HG03575 (cell line): Measurements from ENCODE around the gene LDB3.

Source experiments
- ATAC-seq: cut with Tn5 transposase; IDR thresholded peaks from one replicate; pipeline ENCODE4 v1.9.1; 2021; ENCODE audit not compliant: unreplicated experiment, insufficient number of reproducible peaks, low FRiP score; ENCODE audit errors: extremely low read depth

Gene LDB3

DNA sequence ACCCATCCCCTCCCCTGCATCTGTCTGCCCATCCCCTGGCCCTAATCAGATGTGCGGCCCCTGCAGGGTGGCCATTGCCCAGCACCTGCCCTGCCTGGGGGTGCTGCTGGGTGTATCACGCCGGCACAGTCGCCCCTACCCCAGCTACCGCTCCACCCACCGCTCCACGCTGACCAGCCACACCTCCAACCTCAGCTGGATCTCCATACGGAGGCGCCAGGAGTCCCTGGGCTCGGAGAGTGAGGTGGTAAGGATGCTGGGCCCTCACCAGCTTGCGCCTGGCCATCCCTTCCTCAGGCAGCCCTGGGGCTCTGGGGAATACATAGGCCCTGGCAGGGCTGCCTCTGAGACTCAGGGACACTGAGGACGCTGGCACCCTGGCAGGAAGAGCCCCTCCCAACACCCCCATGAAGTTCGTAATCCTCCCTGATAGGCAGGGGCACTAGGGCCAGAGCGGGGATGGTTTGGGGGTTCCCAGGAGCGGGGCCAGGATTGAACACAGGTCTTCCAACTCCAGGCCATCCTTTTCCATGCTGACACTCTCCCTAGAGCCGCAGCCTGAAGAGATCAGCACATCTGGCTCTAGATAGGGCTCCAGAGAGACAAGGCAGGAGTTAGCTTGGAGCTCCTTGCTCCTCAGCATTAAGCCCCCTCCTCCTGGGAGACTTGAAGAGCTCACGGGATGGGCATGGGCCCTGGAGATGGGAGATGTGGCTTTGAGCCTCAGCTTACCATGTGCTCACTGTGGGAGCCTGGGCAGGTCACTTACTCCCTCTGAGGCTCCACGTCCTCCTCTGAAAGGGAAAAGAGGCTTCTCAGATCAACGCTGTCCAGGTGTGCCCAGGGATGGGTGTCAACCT, 5.9 kb upstream of the LDB3 start:
- no peak for ATAC-seq

DNA sequence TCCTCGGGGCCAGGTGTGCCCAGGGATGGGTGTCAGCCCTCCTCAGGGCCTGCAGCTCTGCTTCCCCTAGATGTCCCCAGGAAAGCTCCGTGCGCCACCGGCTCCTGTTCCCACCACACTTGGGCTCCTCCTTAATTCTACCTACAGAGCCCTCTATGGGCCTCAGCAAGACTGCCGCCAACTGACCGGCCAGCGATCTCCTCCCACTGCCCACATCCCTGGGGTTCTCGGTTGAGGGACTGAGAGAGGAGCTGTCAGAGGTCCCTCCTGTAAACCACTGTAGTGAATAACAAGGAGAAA, 5.3 kb upstream of the LDB3 start:
- ATAC-seq = no peak

DNA sequence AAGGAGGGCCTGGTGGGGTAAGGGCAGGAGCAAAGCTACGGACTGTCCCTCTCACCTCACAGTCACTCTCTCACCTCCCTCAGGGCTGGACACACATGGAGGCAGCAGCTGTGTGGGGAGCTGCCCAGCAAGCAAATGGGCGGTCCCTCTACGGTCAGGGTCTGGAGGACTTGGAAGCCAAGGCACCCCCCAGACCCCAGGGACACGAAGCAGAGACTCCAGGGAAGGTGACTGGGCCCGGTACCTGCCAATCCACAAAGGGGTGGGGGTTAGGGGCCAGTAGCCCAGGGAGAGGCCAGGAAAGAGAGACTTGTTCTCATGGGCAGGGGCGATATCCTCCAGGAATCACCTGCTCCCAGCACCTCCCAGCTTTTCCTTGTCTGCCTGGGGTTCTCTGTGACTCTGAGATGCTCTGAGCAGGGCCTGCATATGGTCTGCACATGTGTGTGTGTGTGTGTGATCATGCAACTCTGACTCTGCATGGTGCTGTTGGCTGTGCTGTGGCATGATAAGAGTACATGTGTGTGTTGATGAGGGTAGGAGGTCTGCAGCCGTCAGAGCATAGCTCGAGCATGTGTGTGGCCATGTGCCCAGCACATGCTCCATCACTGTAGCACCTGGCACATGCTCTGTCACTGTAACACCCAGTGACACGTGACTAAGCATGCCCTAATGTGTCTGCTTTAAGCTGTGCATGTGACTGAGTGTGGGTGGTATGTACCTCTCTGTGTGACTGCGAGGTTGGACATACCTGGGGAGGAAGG, 4.6 kb upstream of the LDB3 start:
- no peak for ATAC-seq

DNA sequence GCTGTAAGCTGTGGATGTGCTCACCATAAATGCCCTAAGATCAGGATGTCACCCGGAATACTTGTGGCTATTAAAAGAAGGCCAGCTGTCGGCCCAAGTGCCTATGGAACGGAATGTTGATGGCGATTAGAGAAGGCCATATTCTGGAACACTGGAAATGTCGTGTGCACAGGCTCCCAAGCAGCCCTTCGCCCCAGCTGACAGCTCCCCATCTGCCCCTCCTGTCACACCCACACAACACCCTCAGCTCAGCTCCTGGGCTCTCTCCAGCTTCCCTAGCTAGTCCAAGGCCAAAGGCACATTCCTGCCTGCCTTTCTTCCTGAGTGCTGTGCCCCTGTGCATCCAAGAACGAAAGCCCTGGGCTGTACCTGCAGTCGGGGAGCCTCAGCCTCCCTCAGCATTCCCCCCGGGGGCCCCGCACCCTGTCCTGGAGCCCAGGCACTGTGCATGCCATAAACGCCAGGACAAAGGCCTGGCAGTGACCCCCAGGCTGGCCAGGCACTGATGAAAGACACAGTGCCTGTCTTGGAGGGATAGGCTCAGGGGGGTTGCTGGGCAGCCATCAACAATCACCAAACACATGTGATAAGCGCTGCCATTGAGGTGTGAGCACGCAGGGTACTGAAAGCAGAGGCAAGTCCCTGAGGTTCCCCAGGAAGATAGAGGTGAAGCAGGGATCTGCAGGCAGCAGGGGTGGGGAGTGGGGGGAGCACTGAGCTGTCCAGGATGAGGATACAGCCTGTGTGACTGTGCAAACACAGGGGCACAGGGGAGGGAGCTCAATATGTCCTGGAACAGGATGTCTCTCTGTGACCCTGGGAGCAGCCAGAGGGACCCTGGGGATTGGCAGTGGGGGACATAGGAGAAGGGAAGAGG, 3.7 kb upstream of the LDB3 start:
- no peak for ATAC-seq

DNA sequence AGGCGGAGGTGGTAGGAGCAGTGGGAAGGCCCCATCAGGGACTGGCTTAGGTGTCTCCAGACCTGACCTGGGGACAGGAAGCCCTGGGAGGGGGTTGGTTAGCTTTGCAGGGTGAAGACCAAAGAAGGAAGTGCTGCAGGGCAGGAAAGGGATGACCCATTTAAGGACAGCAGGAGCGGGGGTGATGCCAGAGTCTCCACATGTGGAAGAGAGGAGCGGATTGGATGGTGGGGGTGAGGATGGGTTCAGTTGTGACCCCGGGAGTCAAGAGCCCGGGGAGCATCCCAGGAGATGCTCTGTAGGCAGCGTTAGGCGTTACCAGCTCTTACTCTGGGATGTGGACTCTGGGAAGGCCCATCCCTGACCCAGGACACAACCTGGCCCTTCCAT, 3.1 kb upstream of the LDB3 start:
- no peak for ATAC-seq

DNA sequence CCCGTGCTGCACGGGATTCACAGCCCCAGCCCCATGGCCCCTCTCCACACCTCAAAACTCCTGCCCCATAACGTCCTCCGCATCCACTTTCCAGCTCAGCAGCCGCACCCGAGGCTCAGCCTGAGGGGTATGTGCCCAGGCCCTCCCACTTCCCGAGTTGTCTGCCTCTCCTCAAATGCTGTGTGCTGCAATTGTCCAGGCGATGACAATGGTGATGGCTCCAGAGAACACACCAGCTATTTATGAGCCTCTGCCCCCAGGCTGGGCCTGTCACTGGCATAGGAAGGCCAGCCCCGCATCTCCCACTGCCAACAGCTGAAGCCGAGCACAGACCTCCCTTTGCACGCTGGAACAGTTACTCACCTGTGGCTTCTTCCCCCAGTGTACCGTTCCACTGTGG, 2.4 kb upstream of the LDB3 start:
- ATAC-seq = no peak

DNA sequence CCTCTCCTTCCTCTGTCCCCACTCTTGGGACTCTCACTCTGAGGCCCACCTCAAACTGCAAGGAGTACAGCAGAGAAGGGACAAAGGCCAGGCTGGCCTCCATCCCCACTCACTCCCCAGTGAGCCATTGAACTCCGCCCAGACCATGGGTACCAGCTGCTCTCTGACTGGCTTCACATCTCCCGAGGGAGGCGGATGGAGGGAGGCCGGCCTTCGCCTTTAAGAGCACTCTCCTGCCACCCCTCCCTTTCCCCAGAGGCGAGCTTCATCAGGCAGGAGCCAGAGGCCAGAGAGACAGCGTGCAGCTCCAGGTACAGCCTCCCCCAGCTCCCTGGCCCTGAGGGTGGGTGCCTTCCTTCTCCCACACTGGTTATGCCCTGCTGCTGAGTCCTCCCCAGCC, 1.8 kb upstream of the LDB3 start:
- no peak for ATAC-seq

DNA sequence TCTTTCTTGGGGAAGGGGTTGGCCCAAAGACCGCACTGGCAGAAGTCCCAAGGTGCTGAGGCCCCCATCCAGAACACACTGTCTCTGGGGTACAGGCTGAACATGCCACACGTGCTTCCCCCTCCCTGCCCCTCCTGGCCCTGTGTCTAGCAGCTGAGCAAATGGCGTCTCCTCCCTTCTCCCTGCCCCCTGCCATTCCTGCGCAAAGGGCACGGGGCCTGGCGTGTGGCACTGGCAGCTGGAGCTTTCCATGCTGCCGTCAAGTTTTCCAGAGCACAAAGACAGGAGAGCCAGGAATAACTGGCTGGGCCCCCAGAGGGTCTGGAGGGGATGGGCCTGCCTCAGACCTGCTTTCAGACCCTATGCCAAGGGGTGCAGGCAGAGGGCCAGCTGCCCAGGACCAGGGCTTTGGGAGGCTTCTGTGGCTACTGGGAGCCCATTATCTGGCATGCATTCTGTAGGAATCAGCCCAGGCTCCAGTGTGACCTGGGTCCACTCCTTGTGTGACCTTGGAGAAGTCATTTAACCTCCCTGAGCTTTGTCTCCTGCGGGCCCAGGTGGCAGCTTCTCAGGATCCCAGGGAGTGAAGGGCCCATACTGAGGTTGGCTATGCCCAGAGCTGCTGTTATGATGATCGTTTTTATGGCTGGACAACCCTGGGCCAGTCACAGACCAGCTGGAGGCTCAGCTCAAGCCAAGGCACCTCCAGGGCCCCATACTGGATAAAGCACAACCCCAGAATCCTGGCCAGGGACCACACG, 710 bp upstream of the LDB3 start:
- ATAC-seq = no peak

DNA sequence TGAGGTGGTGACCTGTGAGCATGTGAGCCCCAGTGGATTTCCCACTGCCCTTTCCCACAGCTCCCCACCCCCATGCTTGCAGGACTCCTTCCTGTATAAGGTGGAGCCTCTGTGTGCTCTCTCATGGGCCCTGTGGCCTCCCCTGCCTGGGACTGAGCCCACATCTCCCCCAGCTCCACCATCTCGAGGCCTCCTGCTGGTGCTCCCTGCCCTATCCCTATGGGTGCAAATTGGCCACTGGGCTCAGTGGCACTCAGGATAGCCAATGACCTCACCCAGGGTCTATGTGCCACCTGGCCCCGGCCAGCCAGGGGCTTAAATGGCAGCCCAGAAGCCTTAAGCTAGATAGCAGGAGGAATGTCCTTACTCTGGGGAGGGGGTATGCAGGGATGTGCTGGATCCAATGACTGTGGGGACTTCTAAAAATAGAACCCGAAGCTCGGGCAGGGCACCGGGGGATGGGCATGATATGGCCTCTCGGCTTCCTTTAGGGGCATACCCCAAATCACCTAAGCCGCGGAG, 2.0 kb downstream of the LDB3 start:
- no peak for ATAC-seq

DNA sequence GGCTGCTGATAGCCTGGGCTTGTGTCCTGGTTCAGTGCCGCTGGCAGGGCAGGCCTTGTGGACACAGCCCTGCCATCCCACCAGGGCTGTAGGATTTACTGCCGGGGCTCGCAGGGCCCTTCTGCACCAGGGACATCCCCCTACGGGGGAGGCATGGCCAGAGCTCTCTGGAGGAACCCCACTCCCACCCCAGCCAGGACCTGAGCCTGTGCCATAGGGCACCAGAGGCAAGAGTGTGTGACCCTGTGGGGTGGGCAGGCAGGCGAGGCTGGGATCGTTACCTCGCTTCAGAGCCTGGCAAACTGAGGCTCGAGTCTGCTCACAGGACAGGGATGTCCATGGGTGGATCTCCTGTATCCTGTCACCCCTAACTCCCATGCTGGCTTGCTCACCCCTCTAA, 2.6 kb downstream of the LDB3 start:
- ATAC-seq = no peak

DNA sequence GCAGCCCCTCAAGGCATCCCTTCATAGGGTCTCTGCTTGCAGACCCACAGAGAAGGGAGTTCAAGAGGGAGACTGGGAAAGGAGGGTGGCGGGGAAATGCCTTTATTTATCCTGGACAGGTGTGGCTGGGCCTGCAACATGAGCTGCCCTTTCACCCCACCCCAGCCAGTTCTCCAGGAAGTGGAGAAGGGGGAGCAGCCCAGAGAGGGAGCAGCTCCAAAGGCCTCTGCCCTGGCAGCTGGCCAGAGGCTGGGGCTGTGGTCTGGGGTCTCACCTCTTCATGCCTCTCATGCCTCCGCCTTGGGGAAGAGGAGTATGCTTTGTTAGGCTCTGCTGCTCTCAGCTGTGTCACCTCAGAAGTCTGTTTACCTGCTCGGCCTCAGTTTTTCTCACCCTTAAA, 3.1 kb downstream of the LDB3 start:
- no peak for ATAC-seq

DNA sequence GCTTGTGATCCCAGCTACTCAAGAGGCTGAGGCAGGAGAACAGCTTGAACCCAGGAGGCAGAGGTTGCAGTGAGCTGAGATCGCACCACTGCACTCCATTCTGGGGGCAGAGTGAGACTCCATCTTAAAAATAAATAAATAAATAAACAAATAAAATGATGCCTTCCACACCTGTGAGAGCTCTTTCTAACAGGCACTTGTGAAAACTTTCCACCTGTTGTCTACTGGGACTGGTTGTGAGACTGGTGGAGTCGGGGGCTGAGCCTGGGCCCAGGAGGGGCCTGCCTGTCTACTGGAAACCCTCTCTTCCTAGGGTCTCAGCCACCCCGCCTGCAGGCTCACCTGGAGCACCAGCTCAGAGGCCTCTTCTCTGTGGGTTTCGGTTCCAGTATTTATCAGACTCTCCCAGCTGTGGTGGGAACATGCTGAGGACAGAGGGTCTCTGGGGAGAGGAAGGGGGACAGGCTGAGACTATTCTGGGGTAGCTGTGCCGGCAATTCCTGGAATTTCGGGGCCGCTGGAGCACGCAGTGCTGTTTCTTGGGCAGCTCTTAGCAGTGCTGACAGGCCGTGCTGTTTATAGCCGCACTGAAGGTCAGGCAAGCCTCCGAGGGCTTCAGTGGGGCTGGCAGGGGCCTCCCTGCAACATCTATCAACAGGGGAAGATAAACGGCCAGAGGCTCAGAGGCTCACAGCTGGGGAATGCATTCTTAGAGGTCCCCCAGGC, 3.8 kb downstream of the LDB3 start:
- no peak for ATAC-seq

DNA sequence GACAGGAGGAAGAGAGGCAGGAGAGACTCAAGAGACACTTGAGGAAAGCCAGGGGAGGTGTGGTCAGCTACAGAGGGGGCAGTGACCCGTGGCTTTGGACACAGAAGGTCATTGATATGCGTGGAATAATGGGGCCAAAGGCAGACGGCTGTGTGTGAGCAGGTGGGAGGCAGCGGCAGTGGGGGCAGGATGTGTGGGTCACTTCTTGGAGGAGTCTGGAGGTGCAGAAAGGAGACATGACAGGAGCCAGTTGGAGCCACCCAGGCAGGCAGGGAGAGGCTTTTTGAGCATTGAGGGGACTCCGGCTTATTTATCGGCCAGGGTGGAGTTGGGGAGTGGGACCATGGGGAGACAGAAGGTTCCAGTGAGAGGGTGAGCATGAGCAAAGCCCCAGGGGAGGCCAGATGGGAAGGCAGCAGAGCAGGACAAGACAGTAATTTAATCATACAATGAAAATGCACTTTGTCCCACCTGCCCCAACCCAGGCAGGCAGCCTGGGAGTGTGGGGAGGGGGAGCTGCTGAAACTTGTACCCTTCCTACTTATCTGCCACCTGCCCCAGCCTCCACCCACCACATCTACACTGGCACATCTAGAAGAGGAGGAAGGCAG, 5.0 kb downstream of the LDB3 start:
- ATAC-seq = no peak

DNA sequence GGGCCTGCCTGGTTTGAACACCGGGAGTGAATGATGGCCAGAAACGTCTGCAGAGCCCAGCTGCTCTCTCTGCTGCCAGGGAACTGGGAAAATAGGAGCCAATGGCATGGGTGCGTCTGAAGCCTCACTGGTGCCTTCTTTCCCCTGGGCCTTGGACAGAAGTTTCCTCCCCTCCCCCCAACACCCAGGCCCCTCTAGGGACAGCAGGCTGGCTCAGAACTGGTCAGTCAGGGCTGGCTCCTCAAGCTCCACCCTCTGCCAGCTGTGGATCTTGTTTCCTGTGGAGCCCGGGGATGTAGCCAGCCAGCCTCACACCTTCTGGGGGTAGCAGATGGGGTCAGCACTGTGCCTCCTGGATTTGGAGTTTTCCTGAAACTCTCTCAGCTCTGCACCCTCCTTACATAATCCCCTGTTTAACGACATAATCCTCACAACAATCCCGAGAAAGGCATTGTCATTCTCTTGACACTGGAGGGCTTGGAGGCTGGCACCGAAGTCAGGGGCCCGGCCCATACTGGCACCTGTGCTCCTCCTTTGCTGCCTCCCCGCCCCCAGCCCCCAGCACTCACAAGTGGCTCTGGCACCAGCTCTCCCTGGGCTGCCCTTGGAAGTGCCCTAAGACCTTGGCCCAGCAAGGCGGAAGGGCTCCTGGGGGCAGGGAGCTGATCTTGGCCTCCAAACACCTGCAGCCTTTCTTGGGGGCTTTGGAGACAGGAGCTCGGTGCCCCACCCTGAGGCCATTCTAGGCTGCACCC, 5.7 kb downstream of the LDB3 start:
- no peak for ATAC-seq

DNA sequence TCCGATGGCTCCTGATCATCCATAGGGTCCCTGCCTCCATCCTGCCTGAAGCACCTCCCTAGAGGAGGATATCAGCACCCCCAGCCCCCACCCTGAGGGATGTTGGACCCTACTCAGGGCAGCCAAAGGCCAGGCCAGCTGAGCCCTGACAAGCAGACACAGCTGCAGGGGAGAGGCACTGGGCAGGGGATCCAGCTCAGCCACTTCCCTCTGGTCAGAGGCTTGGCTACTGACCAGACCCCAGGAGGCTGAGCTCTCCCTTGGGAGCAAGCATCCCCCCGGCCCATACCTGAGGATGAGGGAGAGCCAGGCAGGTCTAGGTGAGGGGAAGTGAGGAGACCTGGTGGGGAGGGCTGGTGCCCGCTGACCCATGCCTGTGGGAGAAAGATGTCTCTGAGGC, 6.6 kb downstream of the LDB3 start:
- no peak for ATAC-seq

DNA sequence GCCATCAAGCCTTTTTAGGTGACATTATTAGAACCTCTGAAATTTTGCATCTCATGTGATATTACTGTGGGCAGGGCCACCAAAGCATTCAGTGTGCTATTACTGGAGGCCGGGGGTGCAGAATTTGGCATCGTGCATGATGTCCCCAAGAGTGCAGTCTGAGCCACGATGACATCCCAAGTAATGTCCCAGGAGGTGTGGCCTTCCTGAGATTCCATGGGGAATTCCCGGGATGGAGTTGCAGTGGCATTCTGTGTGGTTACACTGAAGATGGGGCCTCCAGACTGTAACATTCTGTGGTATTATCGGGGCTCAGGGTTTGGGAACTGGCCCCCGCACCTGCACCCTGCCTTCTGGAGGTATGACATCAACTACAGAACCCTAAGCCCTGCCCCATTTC, 9.1 kb downstream of the LDB3 start:
- no peak for ATAC-seq
